Measurements from ENCODE around the gene TSC22D4.

GRCh38 chr7:100449190-100449795 lies 29.7 kb downstream of the TSC22D4 start:
- TF ChIP-seq CTCF (tag by site-specific recombination; IDR thresholded peaks at IDR 0.05): no peak
- no peak for TF ChIP-seq ZNF777 (tag by site-specific recombination; IDR thresholded peaks at IDR 0.05; ENCODE audit: borderline replicate concordance)
- no peak for TF ChIP-seq ZNF423 (tag by site-specific recombination; IDR thresholded peaks at IDR 0.05)
- TF ChIP-seq ZNF324 (tag by site-specific recombination; IDR thresholded peaks at IDR 0.05): no peak
